NCI-H510A treated with DMSO at 0.1 percent for 48 hours (cell line): ENCODE data around the gene TNFRSF14.

Experiments
- DNase-seq: peaks from one replicate; lab custom pipeline; 2025; lab: John Stamatoyannopoulos, UW

Gene TNFRSF14

DNA sequence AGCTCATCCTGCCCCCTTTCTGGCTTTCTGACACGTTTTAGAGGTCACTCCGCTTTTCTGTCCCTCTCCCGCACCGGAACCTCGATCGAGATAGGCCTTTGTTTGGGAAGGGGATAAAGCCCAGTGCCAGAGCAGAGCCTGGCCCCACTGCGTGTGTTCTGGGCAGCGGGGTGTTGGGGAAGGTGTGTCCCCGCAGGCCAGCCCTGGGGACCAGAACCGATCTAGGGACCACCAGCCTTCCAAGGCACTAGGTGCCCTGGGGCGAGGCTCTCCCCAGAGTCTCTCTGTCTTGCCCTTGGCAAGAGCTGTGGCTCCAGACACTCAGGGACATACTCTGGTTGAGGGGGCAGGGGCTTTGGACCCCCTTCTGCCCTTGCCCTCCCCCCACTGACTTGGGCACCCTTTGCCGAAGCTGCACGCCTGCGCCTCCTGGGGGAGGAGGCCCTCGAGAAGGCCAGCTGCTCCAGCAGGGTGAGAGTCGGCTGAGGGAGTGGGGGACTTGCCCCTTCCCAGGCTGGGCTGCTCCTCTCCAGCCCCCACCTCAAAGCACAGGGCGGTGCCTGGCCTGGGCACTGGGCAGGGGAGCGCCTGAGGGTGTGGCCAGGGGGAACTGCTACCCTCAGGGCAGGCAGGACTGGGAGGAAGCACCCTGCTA lies 46.8 kb downstream of the TNFRSF14 start:
- no peak for DNase-seq

DNA sequence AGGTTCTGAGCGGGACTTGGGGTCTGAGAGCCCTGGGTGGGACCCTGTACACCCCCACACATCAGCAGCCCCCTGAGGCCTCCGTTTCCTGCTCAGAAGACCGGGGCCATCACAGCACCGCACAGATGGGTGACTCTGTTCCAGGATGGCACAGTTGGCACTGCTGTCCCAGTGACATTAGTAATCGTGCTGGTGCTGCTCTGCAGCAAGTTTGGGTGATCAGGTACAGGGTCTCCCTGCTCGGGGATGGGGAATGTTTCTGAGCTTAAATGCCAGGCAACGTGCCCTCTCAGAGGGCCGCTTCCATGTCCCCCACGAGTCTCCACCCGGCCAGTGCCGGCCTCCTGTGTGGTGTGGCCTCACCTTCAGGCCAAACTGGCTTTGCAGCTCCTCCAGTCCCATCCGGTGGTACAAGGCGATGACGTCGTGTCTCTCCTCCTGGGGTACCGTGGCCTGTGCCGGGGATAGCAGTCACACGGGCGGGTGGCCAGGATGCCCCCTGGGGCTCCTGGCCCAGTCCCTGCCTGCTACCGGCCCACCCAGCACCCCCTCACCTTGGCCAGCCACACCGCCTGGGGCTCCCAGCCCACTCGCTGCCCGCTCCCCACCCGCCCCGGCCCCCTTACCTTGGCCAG lies 47.5 kb downstream of the TNFRSF14 start:
- no peak for DNase-seq

GRCh38 chr1:2604156-2604843 lies 48.1 kb downstream of the TNFRSF14 start:
- no peak for DNase-seq

GRCh38 chr1:2604844-2605508 lies 48.8 kb downstream of the TNFRSF14 start:
- DNase-seq: no peak

DNA sequence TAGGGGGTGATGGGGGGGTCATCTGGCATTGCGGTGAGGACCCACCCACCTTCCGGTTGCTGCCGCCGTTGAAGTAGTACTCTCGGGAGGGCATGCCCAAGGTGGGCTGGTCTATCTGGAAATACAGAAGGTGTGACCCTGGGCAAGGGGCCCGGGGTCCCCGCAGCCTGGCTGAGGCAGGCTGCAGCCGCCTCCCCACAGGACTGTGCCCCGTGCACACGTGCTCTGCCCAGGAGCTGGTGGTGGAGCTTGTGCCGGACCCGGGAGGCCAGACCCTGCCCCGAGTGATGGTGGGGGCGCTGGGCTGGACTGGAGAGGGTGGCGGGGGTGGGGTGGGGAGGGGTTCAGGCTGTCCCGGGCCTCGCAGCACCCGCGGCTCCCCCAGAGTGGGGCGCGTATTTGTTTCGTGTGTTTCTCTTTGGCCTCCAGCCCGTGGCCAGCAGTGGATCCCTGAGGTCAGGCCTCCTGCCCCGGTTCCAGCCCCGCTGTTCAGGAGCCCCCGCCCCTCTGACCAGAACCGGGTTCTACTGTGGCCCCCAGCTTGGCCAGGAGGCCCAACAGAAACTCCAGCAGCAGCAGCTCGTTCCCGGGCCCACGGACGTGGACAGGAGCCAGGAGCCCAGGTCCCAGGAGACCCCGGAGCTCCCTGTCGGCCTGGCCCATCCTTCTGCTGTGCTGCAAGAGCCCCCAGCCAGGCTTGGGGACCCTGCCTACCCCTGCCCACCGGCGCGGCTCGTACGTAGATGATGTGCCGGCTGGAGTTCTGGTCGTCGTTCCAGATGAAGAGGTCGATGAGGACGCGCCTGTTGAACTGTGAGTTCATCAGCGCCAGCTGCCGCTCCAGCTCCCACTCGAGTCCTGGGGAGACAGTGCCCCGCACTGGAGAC lies 49.6 kb downstream of the TNFRSF14 start:
- DNase-seq: no peak

DNA sequence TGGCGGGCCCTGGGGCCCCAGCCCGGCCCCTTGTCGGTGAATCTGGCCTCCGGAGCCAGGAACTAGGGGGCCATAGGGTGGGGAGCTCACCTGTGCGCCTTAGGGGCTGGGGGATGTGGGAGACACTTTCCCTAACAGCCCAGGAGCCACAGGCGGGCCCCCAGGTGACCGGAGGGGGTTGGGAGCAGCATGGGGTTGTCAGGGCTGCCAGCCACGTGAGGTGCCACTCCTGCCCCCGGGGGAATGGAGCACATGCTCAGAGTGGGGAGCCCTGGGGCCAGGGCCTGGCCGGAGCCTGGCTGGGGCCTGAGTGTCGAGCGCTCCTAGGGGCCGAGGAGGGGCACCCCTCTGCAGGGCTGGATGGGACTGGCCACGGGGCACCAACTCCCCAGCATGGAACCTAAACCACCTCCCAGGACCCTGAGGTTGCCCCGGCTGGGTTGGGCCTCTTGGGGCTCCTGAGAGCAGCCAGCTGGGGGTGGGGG lies 50.3 kb downstream of the TNFRSF14 start:
- DNase-seq: no peak

GRCh38 chr1:2606881-2607621 lies 50.9 kb downstream of the TNFRSF14 start:
- no peak for DNase-seq

GRCh38 chr1:2607641-2608091 lies 51.5 kb downstream of the TNFRSF14 start:
- no peak for DNase-seq

DNA sequence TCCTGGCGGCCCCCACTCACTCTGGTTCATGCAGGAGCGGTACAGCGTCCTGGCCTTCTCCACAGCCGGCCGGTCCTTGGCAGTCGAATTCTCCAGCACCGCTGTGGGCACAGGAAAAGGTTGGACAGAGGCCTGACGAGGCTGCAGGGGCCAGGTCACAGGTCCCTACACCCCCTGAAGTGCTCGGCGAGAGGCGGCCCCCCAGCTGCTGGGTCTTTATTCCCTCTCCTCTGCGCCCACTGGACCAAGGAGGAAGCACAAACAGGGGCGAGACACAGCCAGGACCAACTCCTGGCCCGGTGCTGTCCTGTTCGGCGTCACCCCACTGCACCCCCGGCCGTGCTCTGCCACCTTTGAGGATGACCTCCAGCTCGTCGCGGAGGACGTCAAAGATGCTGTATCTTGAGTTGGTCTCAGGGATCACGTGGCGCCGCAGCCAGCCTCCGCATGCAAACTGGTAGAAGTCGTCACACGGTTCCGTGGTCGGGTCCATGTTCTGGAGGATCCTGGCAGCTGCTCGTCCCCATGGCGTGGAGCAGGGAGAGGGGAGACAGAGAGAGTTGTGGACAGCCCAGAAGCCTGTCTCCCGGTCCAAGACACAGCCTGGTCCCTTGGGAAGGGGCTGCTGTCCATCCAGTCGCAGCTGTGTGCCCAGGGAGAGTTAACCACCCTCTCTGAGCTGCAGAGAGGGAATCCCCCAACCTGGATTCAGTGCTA lies 53.3 kb downstream of the TNFRSF14 start:
- no peak for DNase-seq

DNA sequence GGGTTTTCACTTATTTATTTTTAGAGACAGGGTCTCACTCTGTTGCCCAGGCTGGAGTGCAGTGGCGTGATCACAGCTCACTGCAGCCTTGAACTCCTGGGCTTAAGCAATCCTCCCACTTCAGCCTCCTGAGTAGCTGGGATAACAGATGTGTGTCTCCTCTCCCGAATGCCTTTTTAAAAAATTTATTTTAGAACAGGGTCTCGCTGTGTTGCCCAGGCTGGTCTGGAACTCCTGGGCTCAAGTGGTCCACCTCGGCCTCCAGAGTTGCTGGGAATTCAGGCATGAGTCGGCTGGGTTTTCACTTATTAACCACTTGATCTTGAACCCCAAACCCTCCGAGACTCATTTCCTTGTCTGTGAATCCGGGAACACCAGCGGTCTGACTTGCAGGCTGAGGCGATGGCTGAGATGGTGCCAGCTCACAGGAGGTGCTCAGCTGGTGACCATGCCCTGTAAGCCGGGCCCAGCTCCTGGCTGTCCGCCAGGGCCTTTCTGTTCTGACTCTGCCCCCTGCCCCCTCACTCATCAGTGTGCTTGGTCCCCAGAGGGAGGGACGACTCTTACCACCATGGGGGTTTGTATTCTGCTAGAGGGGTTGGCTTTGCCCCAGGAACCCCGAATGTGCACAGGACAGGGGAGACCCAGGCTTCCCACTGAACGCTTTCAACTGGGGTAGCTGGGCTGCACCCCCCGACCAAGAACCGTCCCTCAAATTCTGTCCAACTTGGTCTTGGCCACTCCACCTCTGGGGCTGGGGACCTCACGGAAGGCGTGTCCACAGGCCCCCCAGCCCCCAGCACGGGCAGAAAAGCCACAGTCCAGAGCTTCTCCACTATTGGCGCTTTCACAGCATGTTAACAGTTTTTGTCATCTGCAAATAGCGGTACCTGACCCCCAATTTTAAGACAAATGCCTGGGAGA lies 54.1 kb downstream of the TNFRSF14 start:
- DNase-seq: no peak

DNA sequence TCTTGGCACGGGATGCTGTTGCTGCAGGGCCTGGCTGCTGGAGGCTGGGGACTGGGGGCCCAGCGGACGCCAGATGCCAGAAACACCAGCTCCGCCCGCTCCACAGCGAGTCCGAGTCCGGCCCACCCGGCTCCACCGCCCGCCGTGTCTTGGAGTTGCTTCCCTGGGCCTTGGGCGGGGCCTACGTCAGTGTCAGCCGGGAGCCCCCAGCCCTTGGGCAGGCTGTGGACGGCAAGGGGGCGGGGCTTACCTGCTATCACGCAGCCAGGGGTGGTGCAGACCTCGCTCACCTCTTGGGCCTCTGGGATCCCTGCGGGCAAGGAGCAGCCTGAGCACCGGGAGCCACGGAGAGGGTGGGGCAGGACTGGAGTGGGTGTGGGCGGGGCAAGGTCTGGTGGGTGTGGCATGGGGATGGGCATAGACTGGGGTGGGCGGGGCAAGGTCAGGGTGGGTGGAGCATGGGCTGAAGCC lies 54.9 kb downstream of the TNFRSF14 start:
- DNase-seq: no peak

DNA sequence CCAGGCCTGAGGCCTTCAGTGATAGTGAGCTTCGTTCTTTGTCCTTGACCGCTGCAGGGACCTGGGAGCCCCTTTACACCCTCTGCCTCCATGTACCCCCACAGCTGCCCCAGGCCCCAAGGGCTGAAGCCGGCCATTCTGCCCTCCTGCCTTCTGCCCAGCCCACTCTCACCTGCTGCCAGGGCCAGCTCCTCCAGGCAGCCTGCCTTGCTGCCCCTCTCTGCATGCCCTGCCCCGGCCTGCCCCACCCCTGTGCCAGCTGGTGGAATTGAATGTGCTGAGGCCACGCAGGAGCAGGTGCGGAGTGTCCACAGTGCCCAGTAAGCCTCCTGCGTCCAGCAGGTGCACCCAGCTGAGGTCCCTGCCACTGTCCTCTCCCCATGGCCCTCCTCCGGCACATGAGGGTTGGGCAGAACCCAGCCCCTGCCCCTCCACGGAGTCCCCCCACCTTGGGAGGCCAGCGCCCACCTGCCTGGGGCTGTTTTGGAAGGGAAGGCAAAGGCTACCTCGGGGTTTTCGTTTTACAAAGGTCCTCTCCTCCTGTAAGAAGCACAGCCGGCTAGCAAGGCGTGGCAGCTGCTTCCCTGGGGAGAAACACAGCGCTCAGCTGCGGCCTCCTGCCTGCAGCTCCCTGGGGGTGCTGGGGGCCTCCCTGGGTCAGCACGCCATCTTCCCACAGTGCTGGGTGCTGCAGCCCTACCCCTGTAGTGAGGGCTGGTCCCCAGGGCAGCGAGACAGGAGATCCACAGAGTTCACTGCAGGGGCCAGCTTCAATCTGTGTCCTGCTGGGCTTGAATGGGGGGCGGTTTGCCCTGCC lies 55.7 kb downstream of the TNFRSF14 start:
- DNase-seq: no peak

DNA sequence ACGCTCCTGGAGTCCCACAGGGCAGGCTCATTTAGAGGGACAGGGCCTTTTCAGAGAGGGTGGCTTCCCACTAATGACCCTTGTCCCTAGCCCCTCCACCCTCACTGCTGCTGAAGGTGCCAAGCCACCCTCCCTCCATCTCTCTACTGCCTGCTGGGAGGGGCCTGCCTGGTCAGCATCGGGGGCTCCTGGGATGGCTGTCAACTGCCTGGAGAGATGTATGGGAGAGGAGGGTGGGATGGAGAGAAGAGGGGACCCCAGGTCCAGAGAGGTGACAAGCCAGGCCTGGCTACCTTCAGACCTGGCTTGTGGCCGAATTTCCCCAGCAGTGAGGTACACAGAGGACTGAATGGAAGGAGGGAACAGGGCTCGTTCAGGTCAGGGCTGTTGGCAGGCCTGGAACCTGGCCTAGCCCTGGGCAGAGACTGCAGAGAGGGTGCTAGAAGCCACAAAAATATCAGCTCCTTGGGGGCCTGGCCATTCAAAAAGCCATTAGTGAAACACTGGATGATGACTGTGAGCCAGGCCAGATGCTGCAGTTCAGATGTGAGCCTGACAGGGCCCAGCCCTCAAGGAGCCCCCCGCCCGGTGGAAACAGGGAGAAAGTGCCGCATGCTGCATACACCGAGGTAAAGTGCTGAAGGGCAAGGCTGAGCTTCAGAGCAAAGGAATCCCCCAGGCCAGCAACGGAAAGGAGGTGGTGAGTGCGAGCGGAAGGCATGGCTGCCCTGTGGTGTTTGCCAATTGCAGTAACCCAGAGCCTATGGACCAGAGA lies 56.6 kb downstream of the TNFRSF14 start:
- DNase-seq: no peak
